MV-4-11 (cell line): ENCODE results near the gene MEST.
"Not testable (repeated sequence)": the region's sequence is repeated elsewhere in the genome, so short reads cannot be mapped to it uniquely, and the experiment has no call there.

Experiments
- DNase-seq: peaks from one replicate; lab custom pipeline; 2025; lab: John Stamatoyannopoulos, UW

MEST gene

GRCh38 chr7:130491841-130492522, at the start of gene MEST:
Gene MEST (plus strand): TSS chr7:130492085. CDS start chr7:130492314, 229 bp downstream.
- no peak for DNase-seq

GRCh38 chr7:130442601-130443000, 49.3 kb upstream of the MEST start:
- no peak for DNase-seq

GRCh38 chr7:130444234-130444633, 47.7 kb upstream of the MEST start:
- no peak for DNase-seq

- DNase-seq, result no peak
These were observed 47.0 kb upstream of the MEST start for GRCh38 chr7:130444751-130445407.

GRCh38 chr7:130446259-130446658, 45.6 kb upstream of the MEST start:
- DNase-seq, result no peak

GRCh38 chr7:130451344-130451743, 40.5 kb upstream of the MEST start:
- not testable (repeated sequence) for DNase-seq

- no peak for DNase-seq
These were observed 38.9 kb upstream of the MEST start for GRCh38 chr7:130452951-130453350.

- DNase-seq, result no peak
These were observed 36.9 kb upstream of the MEST start for GRCh38 chr7:130454959-130455358.

- DNase-seq, result peak; percentile 68
These were observed 33.6 kb upstream of the MEST start for GRCh38 chr7:130458257-130458656.

- no peak for DNase-seq
These were observed 30.6 kb upstream of the MEST start for GRCh38 chr7:130461272-130461671.

- DNase-seq, result no peak
These were observed 28.1 kb upstream of the MEST start for GRCh38 chr7:130463553-130464434.

- DNase-seq, result no peak
These were observed 23.3 kb upstream of the MEST start for GRCh38 chr7:130468612-130469011.

- no peak for DNase-seq
These were observed 19.9 kb upstream of the MEST start for GRCh38 chr7:130471974-130472373.

- peak; percentile 79 for DNase-seq
These were observed 18.6 kb upstream of the MEST start for GRCh38 chr7:130473289-130473688.

GRCh38 chr7:130473876-130474275, 18.0 kb upstream of the MEST start:
- peak; percentile 41 for DNase-seq

GRCh38 chr7:130475776-130476175, 16.1 kb upstream of the MEST start:
- no peak for DNase-seq

- DNase-seq, result no peak
These were observed 15.4 kb upstream of the MEST start for GRCh38 chr7:130476297-130477150.

- no peak for DNase-seq
These were observed 12.9 kb upstream of the MEST start for GRCh38 chr7:130478991-130479390.

- DNase-seq, result peak; percentile 39
These were observed 12.0 kb upstream of the MEST start for GRCh38 chr7:130479716-130480400.

- peak; percentile 31 for DNase-seq
These were observed 10.0 kb upstream of the MEST start for GRCh38 chr7:130481898-130482297.

GRCh38 chr7:130483031-130483430, 8.9 kb upstream of the MEST start:
- no peak for DNase-seq
